Cardiac muscle cell (in vitro differentiated cells and primary cell): ENCODE results near the gene CBLB. TPM values are rescaled to one million over a fixed set of nuclear protein-coding genes. Genes with fewer than 3 reads are reported as not detected.
"Not testable (repeated sequence)": the region's sequence is repeated elsewhere in the genome, so short reads cannot be mapped to it uniquely, and the experiment has no call there.

ENCODE experiments used
- DNase-seq, 2 donors: peaks; one replicate each; pipeline versions ENCODE4 v3.0.0 to v3.0.0-alpha.2; 2010 to 2017; ENCODE audit warnings: low read depth in 1 of 2, low spot score in 1 of 2
- H3K27ac ChIP-seq: fragments of 200-600 bp; sonication (generic); 2 replicates; pipeline ENCODE4 v1.5.1; 2016
- H3K27me3 ChIP-seq: fragments of 200-600 bp; sonication (generic); 2 replicates; pipeline ENCODE4 v1.6.0; 2016; ENCODE audit warnings: control low read depth
- H3K36me3 ChIP-seq: fragments of 200-600 bp; sonication (generic); 2 replicates; pipeline ENCODE4 v1.5.1; 2016; ENCODE audit warnings: control low read depth
- H3K4me1 ChIP-seq: fragments of 200-600 bp; sonication (generic); 2 replicates; pipeline ENCODE4 v1.8.1; 2017; ENCODE audit warnings: low read depth, mild to moderate bottlenecking, mixed run types
- H3K4me3 ChIP-seq: fragments of 200-600 bp; sonication (generic); 2 replicates; pipeline ENCODE4 v1.5.1; 2016; ENCODE audit warnings: mild to moderate bottlenecking
- H3K9me3 ChIP-seq: fragments of 200-600 bp; sonication (generic); 2 replicates; pipeline ENCODE4 v1.5.1; 2017; ENCODE audit warnings: low read depth, mild to moderate bottlenecking, control low read depth
- CTCF ChIP-seq: IDR thresholded peaks from 2 replicates; pipeline ENCODE4 v1.5.1; 2012; ENCODE audit warnings: low read depth, mild to moderate bottlenecking, low read length
- polyA plus RNA-seq: library from polyadenylated mRNA; unstranded; fragments of >200 nt; fragmentation: Nextera tagmentation; extraction: Ambion mirVana; gene quantifications from 2 replicates; pipeline ENCODE4 v1.2.1, GENCODE V29; 2016
- total RNA-seq: library from RNA; depleted of rRNA; stranded (reverse); fragments of >200 nt; gene quantifications from 2 replicates; pipeline ENCODE4 v1.2.3, GENCODE V29; 2016

Gene CBLB
- total and polyA plus RNA-seq, 2 experiments from 2014 or later: 30.3 to 48.2 TPM

- Histone ChIP-seq H3K27ac (no peak overlapping the region), H3K4me1 (peaks cover 10% of the 10 kb centered on the region), H3K27me3 (no peaks in the 10 kb centered on the region), H3K4me3 (no peak overlapping the region), H3K9me3 (peaks cover 2% of the 10 kb centered on the region), H3K36me3 (no peaks in the 10 kb centered on the region)
- DNase-seq: no peak
- TF ChIP-seq CTCF: no peak
Measured at GRCh38 chr3:105765308-105765639, 103.5 kb downstream of the CBLB start.

GRCh38 chr3:105764378-105765307 lies 104.2 kb downstream of the CBLB start:
- Histone ChIP-seq H3K4me1 (peaks cover 10% of the 10 kb centered on the region), H3K4me3 (no peak overlapping the region), H3K9me3 (peaks cover 2% of the 10 kb centered on the region), H3K27me3 (no peaks in the 10 kb centered on the region), H3K27ac (no peak overlapping the region), H3K36me3 (peaks cover 3% of the 10 kb centered on the region)
- no peak for DNase-seq
- no peak for TF ChIP-seq CTCF

- H3K4me3 ChIP-seq: no peak overlapping the region
- H3K4me1 ChIP-seq: peaks cover 10% of the 10 kb centered on the region
- H3K27ac ChIP-seq: no peak overlapping the region
- TF ChIP-seq CTCF: no peak
- peaks cover 3% of the 10 kb centered on the region for H3K36me3 ChIP-seq
- H3K27me3 ChIP-seq: no peaks in the 10 kb centered on the region
- peaks cover 2% of the 10 kb centered on the region for H3K9me3 ChIP-seq
- no peak for DNase-seq
Measured at GRCh38 chr3:105763659-105764036, 105.2 kb downstream of the CBLB start.

GRCh38 chr3:105762749-105763658 lies 105.8 kb downstream of the CBLB start:
- Histone ChIP-seq H3K36me3 (peaks cover 3% of the 10 kb centered on the region), H3K27me3 (no peaks in the 10 kb centered on the region), H3K4me3 (no peak overlapping the region), H3K27ac (no peak overlapping the region), H3K9me3 (peaks cover 2% of the 10 kb centered on the region), H3K4me1 (peaks cover 7% of the 10 kb centered on the region)
- no peak for DNase-seq
- TF ChIP-seq CTCF: no peak

GRCh38 chr3:105762214-105762613 lies 106.6 kb downstream of the CBLB start:
- H3K9me3 ChIP-seq, H3K4me3 ChIP-seq, H3K27me3 ChIP-seq, H3K27ac ChIP-seq, H3K4me1 ChIP-seq, H3K36me3 ChIP-seq, DNase-seq: not testable (repeated sequence)
